Fibroblast of skin of left biceps (primary cell): ENCODE measurements around the gene QRFPR.
"Not testable (repeated sequence)": the region's sequence is repeated elsewhere in the genome, so short reads cannot be mapped to it uniquely, and the experiment has no call there.

Source experiments
- DNase-seq, 2 experiments: peaks; one replicate each; pipeline ENCODE4 v3.0.0-alpha.2; 2013; ENCODE audit warnings: low read depth in 2 of 2

QRFPR gene

DNA sequence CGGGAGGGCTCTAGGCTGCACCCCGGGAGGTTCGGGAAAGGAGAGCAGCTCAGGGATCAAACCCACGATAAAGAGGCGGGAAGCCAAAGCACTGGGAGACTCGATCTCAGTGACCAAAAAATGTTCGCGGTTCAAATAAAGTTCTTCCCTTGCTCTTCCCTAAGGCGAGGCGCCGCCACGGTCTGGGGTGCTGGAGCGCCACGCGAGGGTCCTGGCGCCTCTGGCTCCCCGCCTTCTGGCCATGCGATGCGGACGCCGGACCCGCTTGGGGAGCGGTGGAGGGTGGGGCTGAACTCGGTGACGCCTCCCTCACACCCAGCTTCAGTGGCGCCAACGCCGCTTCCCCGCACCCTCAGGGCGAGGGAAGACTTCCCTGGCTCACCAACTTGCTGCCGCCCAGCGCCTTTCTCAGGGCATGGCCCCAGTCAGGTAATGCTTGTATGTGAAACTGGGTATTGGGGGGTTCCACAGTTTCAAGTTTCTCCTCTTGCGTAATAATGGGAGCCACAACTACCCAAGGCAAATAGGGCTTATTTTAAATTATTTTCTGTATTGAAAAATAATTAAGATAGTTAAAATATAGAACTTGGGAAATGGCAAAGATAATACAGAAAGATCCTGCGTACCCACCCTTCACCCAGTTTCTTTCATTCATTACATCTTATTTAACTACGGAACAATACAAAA is at the start of gene QRFPR:
QRFPR (minus strand) TSS at position 243 of the 687 bp plus-strand sequence. CDS start 371 bp downstream, outside the sequence.
- DNase-seq: no peak

DNA sequence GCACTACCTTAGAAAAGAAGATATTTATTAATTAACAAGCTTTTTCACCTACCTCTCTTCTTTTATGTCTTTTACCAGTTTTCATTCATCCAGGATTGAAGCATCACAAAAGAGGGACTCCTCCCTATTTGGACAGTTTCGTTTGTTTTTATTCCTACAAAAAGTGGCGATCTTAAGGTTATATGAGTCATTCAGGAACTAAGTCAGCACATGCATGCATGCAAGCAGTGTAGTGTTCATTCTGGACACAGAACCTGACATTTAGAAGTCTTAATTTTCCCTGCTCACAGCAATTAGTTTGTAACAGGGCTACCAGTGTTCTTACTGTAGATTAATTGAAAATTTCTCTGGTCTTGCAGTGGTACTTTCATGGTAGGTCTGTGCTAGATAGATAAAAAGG is 47.9 kb upstream of the QRFPR start:
- no peak for DNase-seq

DNA sequence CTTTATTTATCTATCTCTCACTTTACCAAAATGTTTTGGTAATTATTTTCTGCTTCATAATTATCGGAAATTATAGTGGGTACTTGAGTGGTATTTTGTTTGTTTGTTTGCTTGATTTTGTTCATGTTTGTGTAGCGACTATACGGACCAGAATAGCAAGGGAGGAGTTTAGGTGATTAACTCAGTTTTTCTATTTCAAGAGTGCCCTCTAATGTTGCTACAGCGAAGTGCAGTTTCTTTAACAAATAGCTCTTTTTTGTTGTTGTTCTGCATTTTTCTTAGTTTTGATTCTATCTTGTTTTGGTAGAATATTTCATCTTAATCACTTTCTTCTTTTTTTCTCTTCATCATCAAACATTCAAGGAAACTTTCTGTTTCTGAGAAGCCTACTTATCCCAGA is 40.8 kb upstream of the QRFPR start:
- DNase-seq: no peak

DNA sequence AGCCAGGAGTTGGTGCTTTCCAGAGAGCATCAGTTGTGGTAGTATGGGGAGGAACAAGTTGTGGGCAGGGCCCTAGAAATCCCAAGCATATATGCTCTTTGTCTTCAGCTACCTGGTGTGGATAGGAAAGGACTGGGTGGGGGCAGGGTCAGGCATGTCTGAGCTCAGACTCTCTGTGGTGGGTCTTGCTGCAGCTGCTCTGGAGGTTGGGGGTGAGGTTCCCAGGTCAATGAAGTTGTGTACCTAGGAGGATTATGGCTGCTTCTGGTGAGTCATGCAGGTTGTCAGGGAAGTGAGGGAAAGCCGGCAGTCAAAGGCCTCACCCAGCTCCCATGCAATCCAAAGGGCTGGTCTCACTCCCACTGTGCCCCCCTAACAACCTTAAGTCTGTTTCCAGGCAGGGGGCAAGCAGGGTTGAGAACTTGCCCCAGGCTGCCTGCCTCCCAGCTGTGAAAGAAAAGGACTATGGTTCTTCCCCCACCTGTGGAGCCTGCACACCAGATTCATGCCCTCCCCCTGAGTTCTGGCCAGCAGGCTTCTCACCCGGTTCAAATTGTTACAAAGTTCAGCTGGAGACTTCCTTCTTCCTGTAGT is 30.4 kb upstream of the QRFPR start:
- no peak for DNase-seq

DNA sequence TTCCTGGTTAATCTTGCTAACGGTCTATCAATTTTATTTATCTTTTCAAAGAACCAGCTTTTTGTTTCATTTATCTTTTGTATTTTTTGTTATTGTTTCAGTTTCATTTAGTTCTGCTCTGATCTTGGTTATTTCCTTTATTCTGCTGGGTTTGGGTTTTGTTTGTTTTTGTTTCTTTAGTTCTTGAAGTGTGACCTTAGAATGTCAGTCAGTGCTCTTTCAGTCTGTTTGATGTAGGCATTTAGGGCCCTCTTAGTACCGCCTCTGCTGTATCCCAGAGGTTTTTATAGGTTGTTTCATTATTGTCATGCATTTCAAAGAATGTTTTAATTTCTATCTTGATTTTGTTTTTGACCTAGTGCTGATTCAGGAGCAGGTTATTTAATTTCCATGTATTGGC is 27.7 kb upstream of the QRFPR start:
- not testable (repeated sequence) for DNase-seq

DNA sequence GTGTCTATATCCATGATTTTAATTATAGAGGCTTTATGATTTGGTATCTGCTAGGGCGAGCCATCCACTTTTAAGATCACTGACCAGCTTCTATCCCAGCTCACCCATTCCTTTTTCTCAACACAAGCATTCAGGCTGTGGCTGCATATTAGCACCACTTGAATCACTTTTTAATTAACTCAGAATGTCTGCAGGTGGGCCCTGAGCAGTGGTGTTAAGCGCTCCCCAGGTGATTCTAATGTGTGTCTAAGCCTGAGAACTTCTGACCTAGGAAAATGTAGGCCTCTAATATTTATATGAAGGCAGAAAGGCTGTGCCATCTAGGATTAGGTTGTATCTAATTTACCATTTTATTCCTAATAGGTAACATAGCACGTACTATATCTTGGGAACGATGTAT is 19.8 kb upstream of the QRFPR start:
- no peak for DNase-seq

DNA sequence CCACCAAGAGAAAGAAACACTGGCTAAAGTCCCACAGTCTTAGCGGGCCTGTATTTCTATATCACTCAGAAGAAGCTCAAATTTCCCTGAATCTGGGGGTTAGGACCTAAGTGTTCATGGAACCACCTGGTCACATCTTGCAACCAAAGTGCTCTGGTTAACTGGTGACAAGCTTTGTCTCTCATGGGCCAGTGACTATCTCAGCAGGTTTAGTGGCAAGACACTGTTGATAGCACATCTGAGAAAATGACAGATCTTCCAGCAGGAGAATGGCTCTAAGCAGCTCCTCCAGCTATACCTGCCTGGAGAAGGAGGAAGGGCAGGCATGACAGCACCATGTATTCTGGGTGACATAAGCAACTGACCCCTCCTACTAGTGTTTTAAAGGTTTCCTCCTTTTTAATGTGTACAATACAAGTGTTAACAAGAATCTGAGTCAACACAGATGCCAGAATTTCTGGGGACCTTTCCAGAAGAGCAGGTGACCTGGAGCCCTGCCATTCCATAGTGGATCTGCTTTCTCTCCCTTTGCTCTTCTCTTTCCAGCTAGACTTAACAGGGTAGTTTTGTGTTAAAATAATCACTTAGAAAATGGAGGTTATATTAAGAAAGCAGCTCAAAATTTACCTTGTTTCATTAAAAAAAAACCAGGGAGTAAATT is 17.3 kb upstream of the QRFPR start:
- DNase-seq: no peak

DNA sequence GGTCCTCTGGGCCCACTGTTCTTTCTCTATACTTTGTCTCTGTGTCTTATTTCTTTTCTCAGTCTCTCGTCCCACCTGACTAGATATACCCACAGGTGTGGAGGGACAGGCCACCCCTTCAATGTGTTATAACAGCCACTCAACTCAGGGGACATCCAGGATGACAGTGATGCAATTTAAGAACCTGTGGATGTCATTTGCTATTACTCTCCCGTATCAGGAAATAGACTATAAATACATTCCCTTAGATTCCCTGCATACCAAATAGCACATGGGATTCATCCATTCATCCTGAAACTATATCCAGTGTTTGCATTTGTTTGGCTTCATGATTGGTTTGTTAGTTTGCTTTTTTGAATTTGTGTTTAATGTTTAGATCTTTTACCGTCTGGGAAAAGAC is 16.6 kb upstream of the QRFPR start:
- no peak for DNase-seq

DNA sequence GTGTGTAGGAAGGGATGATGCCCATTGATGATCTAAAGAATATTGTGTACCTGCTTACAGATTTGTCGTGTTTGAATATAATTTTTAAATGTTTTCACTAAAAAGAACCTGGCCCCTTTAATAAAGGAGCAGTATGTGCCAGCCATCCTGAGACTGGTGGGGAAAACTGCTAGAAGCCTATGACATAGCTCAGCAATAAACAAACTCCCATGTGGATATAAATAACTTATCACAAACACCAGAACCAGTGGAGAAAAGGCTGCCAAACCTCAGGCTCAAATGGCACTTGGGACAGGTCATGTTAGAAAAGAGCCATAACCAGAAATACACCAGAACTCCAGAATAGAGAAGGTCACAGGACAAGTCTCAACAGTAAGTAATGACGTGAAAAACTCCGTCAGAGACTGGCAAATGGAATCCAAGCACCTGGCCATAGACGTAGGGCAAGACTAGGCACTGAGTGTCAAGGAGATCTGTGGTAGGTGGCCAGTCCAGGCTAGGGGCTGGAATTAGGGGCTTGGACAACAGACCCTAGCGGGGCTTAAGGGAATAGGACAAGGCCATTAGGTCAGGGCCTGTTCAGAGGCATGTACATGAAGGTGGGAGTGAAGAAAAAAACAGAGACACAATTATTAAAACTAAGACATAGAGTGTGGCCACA is 11.7 kb upstream of the QRFPR start:
- no peak for DNase-seq

DNA sequence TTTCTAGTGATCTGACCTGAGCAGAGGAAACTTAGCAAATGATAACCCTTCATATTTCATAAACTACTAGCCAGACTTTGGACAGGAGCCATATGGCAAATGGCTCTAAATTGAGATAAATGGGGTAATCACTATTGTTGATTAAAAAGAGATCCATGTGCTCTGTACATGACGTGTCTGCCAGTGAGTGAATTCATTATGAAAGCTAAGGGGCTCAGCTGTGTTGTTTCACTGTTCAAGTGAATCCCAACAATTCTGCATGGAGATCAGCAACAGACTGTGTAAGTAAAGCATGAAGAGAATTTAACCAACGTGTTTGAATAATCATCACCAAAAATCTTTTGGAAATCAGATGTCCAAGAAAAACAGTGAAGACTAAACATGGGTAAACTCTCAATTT is 9.5 kb upstream of the QRFPR start:
- DNase-seq: no peak

DNA sequence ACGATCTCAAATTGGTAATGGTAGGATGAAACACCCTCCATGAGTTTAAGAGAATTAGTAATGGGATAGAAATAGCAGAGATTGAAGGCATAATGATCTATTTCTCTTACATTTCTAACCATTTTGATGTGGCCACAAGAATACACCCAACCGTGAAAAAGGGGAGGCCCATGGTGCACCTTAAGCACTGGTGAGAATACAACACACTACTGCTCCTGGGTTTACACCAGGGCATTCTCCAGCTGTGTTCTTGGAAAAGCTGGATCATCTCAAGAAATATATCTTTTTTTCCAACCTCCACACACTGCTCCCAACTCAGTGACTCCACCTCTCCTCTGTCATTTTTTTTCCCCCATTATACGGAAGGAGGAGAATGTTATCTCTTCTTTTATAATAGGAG is 1.5 kb downstream of the QRFPR start:
- DNase-seq: no peak

DNA sequence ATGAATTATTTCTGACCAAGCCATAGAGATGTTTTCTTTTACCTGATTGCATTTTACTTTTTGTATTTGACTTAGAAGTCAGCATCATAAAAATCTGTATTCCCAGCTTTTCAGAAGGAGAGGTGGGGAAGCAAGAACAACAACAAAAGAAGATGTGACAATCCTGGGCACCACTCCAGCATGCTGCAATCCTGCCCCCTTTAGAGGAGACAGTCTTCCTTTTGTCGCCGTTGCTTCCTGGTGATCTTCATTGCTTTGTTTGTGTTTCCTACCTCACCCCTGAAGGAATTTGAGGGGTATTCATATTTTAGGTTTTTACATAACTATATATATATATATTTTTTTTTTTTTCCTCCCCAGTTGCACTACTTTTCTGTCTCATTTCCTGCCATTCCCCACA is 3.7 kb downstream of the QRFPR start:
- no peak for DNase-seq

DNA sequence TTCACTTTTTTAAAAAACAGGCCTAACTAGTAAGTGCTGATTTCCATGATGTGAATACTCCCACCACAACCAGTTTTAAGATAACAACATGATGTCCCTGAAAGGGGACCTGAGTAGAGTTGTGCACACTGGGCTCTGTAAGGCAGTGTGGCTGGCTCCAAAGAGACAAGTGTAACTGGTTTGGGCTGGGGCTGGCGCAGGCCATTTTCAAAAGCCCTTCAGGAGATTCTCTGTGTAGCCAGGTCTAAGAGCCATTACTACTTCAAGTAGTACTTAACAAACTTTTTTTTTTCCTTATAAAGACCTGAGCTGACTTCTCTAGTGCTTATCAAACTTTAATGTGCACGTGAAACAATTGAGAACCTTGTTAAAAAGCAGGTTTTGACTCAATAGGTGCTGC is 4.3 kb downstream of the QRFPR start:
- no peak for DNase-seq

DNA sequence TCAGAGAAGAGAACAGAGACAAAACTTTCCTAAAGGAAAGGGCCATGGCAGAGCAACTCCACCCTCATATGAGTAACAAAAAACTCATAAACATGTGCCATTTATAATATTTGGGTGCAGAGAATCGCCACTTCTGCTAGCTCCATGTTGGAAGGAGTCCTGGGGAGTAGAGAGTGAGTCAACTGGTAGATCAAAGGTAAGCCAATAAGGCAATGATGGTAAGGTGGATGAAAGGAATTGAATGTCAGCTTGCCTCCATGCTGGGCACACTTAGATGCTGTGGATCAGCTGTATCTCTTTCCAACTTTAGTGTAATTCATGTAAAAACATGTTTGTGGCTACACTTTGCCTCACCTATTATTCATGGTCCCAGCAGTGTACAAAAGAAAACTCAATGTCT is 4.7 kb downstream of the QRFPR start:
- no peak for DNase-seq

DNA sequence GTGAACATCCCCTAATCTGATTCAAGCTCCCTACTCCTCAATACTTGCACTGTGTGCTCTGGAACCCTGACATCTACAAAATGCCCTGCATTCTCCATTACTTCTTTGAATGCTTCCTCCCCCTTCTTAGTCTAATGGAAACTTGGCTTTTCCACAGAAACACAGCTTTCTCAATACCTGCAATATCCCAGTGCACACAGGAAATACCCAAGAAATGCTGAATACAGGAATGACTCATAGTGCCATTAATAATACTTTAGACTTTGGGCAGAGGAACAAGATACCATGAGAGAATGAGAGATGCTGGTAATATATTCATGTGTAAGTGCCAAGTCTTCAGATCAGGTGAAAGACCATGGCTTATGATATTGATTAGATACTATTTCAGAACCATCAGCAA is 5.6 kb downstream of the QRFPR start:
- peak in 1 of 2 experiments; percentile 10 for DNase-seq

DNA sequence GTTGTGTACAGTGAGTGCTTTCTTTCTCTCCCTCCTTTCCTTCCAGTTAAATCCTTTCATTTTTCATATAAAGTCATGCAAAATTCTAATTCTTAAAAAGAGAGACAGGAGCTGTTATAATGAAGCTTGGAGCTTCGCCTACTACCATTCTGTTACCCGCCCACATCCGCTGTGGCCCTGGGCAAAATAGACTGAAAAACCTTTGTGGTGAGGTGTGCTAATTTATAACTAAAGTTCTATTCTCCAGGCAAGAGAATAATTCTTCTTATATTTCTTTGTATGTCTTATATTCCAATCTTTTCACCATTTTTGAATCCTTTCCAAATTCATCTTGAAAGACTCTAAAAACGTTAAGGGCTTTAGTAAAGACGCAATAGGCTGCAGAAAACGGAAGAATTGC is 7.0 kb downstream of the QRFPR start:
- no peak for DNase-seq

DNA sequence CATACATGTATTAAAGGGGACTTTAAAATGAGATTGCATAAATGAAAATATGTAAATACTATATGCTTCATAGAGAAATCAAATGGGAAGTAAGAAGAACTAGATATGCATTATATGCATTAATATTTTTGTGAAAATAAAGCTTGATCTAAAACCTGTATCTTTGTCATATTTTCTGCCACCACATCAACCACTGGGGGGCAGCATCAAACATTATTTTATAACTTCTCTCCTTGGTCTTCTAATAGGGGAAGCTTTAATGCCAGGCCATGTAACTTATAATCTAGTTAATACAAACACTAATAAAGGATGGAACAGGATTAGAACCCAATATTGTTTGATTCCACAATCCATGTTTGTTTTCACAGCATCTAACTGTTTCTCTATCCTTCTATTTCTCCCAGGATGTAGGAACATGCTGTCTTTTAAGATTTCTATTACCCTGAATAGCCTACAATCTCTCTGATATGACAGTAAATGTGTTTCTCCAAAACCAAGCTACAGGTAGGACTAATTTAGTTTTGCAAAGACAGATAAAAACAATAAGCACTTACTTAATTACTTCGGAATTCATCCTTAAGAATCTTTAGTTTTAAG is 10.0 kb downstream of the QRFPR start:
- peak in 1 of 2 experiments; percentile 13 for DNase-seq

DNA sequence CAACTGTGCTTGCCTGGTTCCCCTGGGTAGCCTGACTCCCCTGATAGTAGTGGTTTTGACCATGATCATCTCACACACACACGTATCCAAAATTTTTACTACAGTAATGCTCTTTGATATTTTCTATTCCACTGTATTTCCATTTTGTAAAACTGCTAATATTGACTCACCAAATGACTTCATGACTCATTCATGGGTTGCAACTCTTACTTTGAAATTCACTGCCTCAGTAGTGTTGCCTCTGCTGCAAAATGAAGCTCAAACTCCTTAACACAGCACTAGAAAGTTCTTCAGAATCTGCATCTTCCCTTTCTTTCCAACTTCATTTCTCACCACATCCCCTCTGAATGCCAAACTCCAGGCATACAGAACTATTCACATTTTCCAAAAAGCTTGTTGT is 20.3 kb downstream of the QRFPR start:
- no peak for DNase-seq

DNA sequence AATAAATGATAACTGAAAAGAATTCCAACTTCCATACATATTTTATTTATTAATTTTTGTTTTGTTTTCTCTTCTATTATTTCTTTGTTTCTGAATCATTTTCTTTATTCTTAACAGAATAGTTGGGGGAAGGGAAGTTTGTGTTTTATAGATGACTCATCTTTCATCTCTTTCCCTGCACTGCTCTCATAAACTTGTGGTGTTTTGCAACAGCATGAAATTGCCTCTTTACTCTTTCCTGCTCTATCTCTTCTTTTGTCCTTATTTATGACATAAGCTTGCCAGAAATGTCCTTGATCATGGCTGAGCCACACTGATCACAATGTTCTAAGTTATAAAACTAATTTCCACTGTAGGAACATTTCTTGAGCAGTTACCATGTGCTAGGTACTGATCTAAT is 22.3 kb downstream of the QRFPR start:
- DNase-seq: peak; percentile 28 to 42

DNA sequence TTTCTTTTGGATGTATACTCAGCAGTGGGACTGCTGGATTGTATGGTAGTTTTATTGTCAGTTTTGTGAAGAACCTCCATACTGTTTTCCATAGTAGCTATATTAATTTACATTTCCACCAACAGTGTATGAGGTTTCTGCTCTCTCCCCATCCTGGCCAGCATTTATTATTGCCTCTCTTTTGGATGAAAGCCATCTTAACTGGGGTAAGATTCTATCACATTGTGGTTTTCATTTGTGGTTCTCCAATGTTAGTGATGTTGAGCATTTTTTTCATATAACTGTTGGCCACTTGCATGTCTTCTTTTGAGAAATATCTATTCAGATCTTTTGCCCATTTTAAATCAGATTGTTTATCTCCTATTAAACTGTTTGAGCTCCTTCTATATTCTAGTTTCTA is 27.6 kb downstream of the QRFPR start:
- DNase-seq: no peak

DNA sequence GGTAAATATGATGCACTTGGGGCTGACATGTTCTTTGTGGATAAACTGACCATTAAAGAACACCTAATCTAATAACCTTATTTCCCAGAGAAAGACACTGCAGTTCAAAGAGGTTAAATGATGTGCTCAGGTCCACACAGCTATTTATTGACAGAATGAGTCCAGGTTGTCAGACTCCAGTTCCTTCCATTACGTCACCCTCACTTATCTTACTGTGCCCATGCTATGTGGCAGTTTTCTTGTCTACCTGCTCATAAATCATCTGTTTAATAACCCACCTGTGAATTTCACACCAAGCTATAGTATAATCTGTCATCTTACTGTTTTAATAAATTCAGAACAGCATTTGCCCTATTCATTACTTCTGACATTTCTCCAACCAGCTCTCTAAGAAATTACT is 36.7 kb downstream of the QRFPR start:
- no peak for DNase-seq

DNA sequence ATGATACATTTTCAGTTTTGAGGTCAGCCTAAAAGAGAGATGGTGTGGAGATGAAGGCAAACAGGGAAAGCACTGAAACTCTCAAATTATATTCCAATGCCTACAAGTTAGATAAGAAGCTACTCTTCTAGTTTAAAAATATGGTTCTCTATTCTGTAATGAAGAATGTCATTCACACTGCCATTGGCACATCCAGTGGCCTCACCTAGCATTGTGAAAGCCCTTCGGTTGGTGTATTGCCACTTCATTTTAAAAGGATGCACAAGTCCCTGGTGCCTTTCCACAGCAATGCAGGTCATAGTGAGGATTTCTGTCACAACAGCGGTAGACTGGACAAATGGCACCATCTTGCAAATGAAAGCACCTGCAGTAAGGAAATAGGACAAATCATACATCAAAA is 40.6 kb downstream of the QRFPR start:
- DNase-seq: no peak
